HG02610 (cell line): Measurements from ENCODE around the gene STRIP1.

Source experiments
- ATAC-seq: cut with Tn5 transposase; IDR thresholded peaks from one replicate; pipeline ENCODE4 v1.9.1; 2021; ENCODE audit warnings: mild to moderate bottlenecking, moderate library complexity; ENCODE audit not compliant: unreplicated experiment

STRIP1 gene

DNA sequence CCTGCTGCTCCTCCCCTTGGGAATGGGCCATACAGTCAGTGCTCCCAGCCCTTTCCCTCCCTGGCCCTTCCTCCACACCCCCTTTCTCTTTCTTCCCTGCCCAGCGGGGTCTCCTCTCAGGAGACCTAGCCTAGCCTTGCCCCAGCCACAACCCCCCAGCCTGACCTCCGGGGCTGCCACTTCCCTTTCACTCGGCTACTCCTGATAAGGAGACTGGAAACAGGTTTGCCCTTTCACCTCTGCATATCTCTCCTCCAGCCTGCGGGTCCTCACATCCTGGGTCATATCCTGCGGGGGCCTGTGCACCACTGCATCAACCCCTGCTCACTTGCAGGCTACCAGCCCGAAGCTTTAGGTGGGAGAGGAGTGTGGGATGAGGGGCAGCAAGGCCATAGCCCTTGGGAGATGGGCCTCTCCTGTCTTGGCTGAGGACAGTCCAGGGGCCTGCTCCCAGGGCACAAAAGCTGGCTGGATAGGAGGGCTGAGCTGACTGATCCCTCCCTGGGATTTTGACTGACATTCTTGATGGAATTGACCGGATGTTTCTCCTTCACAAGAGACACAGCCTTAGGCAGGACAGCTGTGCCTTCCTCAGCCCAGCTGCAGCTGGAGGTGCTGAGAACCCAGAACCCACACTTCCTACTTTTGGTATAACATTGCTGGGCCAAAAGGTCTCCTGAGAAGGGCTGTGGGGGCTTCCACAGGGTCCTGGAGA is 55.3 kb downstream of the STRIP1 start:
- no peak for ATAC-seq

DNA sequence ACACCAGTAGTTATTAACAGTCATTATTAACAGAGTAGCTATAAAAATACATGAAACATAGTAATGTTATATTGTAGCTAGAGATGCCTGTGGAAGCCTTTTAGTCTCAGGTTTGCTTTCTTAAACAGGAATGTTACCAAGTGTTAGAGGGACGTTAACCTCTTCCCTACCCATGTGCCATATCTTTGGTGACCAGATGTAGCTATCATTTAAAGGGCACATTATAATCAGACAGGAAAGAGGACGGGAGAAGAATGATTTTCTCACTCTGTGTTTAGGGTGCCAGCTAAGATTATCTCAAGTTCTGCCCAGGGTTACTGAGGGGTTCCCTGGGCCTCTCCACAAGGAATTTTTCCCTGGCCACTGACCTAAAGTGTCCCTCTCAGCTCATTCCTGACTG is 57.0 kb downstream of the STRIP1 start:
- ATAC-seq = no peak

DNA sequence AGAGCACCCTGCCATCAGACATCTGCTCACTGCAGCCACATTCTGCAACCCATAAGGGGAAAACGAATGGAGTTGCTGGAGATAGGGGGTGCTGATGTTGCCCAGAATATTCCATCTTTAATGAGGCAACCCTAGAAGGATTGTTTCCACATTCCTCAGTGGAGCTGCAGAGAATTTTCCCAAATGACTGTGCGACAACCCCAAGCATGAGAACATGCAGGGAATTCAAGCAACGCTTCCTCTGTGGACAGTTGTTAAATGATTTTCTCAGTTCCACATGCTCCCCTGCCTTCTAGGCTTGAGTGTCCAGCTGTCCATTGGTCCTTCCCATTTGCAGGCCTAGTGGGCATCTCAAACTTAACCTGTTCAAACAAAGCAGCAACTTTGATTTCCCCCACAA is 57.4 kb downstream of the STRIP1 start:
- ATAC-seq = no peak

DNA sequence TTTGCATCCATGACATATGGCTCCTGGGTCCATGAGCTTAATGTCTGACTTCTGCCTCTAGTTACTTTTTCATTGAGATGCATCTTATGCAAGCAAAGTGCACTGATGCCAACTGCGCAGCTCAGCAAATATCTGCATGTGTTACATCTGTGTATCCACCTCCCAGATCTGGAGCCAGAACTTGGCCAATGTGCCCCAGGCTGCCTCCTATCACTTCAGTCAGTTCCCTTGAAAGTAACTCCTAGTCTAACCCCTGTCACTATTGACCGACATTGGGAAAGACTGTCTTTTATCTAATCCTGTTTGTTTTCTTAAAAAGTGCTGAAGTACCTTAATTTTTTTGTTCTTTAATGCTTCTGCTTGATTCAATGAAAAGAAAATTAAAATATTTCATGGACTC is 58.6 kb downstream of the STRIP1 start:
- no peak for ATAC-seq

DNA sequence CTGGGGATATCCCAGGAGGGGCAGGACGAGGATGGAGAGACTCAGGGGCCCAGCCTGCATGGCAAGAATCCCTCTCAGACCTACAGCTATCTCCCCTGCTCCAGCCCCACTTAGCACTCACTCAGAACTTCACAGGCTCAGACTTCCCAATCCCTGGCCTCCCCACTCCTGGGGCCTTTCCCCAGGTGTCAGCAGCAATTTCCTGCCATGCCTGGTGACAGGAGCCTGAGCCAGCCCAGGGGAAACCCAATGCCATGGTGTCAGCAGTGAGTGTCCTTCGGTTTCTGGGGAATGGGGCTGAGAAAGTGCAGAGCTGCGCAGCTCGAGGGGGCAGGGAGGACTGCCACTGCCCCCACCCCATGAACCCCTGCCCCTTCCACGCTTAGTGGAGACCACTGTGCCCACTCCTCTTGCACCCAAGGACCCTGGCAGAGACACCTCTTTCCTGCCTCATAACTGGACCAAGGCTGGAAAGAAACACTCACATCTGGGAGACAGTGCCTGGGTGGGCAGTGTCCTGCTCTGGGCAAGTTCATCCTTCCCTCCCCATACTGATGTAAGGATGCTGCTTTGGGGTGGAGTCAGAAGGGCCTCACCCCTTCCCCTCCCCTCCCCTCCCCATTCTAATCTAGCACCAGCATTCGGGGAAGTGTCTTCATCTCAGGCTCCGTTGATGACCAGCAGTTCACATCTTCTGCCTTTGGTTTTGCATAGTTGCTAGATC is 60.7 kb downstream of the STRIP1 start:
- ATAC-seq = no peak

DNA sequence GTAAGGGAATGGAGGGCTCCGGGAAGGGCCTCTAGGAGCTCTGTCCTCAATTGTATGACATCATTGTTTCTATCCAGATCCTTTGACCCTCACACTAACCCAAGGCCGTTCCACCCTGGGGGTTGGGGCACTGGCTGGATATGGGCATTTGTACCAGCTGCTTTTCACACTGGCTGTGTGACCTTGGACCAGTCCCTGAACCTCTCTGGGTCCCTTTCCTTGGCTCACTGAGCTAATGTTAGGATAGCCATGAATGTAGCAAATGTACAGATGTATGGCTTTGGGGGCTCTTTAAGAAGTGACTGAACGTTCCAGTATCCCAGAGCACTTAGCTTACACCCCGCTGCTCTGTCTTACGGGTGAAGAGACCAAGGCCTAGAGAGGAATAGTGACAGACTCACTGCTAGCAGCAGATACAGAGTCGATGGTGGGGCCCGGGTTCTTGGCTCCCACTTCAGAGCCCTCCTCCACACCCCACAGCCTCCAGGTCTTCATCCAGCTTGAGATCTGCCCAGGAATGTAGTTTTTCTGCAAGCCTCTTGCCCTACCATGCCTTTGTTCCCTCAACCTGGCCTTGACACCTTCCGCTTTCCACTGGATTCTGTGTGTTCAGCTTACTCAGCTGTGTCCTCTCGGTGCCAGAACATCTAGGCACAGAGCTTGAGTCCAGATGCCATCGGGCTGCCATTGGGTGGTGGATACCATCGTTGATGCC is 63.2 kb downstream of the STRIP1 start:
- no peak for ATAC-seq

DNA sequence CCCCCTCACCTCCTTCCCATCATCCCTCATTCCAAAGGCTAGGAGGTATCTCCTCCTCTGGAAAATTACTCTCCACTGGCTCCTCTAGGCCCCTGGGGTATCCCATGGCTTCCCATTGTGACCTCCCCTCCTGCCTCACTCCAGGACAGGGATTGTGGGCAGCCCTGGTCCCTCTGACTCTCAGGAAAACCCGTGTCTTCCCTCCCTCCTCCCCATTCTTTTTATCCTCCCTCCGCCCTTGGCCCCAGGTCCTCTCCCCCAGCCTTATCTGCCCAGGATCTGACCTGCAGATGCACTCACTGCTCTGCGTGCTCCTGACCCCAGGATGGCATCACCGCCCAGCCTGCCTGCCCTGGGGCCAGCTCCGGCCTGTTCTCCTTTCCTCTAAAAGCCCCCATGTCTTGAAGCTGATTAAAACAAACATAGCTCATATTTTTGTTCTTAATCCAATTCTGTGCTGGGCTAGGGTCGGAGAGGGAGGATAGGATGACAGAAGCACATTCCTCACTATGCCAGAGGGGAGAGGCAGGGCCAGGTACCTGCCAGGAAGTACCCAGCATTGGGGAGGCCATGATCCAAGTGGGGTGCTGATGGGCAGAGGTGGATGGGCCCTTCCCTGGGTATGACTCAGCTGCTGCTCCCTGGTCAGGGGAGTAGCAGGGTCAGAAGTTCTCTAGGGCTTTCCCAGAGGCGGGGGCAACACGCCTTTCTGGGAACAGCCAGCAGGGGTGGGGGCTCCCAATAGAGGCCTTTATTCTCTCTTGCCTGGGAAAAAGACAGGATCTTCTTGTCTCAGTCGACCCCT is 64.0 kb downstream of the STRIP1 start:
- ATAC-seq = no peak

DNA sequence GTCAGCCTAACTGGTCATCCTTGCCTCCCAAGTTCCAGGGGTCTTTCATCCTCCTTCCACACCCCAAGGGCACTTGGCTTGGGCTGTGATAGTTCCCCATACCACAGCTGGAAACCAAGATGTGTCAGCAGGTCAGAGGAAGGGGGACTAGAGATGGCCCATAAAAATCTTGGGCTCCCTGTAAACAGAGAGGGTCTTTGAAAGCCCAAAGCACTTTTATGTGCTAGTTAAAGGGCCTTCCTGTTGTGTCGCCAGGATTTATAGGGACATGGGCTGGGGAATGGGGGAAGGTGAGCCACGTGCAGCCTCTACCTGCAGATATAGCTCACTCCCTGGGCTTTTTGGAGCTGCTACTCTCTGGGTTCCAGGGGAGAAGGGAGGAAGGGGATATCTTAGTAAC is 65.9 kb downstream of the STRIP1 start:
- no peak for ATAC-seq

DNA sequence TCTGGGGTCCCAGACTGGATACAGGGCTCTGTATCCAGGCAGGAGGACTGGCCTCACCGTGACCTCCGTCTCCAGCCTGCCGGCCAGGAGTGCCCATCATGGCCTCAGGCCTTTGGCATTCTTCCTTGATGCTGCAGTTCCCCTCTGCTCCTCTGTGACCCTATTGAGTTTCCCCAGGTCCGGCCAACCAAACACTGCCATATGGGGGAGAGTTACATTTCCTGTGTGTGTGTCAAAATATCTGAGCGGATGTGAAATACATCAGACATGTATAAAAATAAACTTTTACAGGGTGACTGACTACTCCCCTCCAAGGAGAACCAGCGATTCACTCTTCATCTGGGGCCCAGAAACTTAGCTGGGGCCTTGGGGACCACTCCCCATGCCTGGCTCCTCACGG is 67.7 kb downstream of the STRIP1 start:
- ATAC-seq = no peak
